SK-N-SH (cell line): ENCODE data around the gene KLHL7. TPM values are rescaled to one million over a fixed set of nuclear protein-coding genes. Genes with fewer than 3 reads are reported as not detected.
A peak's percentile ranks its signal among the peaks of the same experiment; 100 is the strongest.

ENCODE experiments used
- CTCF ChIA-PET: fragments of 300-600, 350-600 bp; formaldehyde crosslinking; extraction: SDS; loops from one replicate; lab custom pipeline; 2021; lab: Yijun Ruan, JAX
- POLR2A ChIA-PET: fragments of 350-600 bp; sonication (Branson Sonifier 250); formaldehyde crosslinking; extraction: SDS; loops from one replicate; lab custom pipeline; 2020; ENCODE audit warnings: antibody characterized with exemption, inconsistent platforms; lab: Yijun Ruan, JAX
- DNase-seq: peaks from one replicate; pipeline ENCODE4 v3.0.0; 2012
- H2AFZ ChIP-seq: fragments of 200-600 bp; sonication (generic); 2 replicates; pipeline ENCODE4 v1.8.1; 2016; ENCODE audit warnings: antibody characterized with exemption, mild to moderate bottlenecking, low read depth
- H3F3A ChIP-seq: fragments of 200-600 bp; sonication (generic); replicated peaks from 2 replicates; pipeline ENCODE3; 2016; ENCODE audit warnings: antibody characterized with exemption, mild to moderate bottlenecking; ENCODE audit not compliant: insufficient read depth
- H3K27ac ChIP-seq, 2 experiments: fragments of 200-500 bp in 1 of 2; fragments of 200-600 bp in 1 of 2; sonication (Bioruptor generic) in 1 of 2; sonication (generic), shearing (Covaris generic) in 1 of 2; 2 replicates each; pipeline versions ENCODE4 v1.5.1 to v1.6.1; 2014 to 2016; ENCODE audit warnings: low read depth in 2 of 2, inconsistent platforms in 1 of 2, low read length in 1 of 2, mild to moderate bottlenecking in 1 of 2, mixed read lengths in 1 of 2
- H3K27me3 ChIP-seq: fragments of 200-600 bp; sonication (generic), shearing (Covaris generic); 2 replicates; pipeline ENCODE4 v1.6.1; 2016; ENCODE audit warnings: mixed run types; ENCODE audit not compliant: insufficient read depth
- H3K36me3 ChIP-seq, 2 experiments: fragments of 200-500 bp in 1 of 2; fragments of 200-600 bp in 1 of 2; sonication (Bioruptor generic) in 1 of 2; sonication (generic) in 1 of 2; replicated peaks in 1 of 2; 2 replicates each; pipeline versions ENCODE3 to v1.5.1; 2014 to 2016; ENCODE audit warnings: low read length in 1 of 2, mild to moderate bottlenecking in 1 of 2; ENCODE audit not compliant: insufficient read depth in 2 of 2, control insufficient read depth in 1 of 2
- H3K4me1 ChIP-seq, 2 experiments: fragments of 200-500 bp in 1 of 2; fragments of 200-600 bp in 1 of 2; sonication (Bioruptor generic) in 1 of 2; sonication (generic), shearing (Covaris generic) in 1 of 2; 2 replicates each; pipeline versions ENCODE4 v1.5.1 to v1.6.1; 2014 to 2016; ENCODE audit warnings: low read depth in 1 of 2, low read length in 1 of 2, mixed run types in 1 of 2; ENCODE audit not compliant: insufficient read depth in 2 of 2, control insufficient read depth in 1 of 2
- H3K4me2 ChIP-seq: fragments of 200-600 bp; sonication (generic), shearing (Covaris generic); 2 replicates; pipeline ENCODE4 v1.6.1; 2017; ENCODE audit warnings: mixed run types
- H3K4me3 ChIP-seq, 2 experiments: fragments of 200-500 bp in 1 of 2; fragments of 200-600 bp in 1 of 2; sonication (Bioruptor generic) in 1 of 2; sonication (generic), shearing (Covaris generic) in 1 of 2; 2 replicates each; pipeline versions ENCODE4 v1.5.1 to v1.8.1; 2014 to 2016; ENCODE audit warnings: low read depth in 2 of 2, inconsistent platforms in 1 of 2, low read length in 1 of 2, mild to moderate bottlenecking in 1 of 2, mixed read lengths in 1 of 2, moderate library complexity in 1 of 2
- H3K79me2 ChIP-seq: fragments of 200-600 bp; sonication (generic); 2 replicates; pipeline ENCODE4 v1.8.1; 2017; ENCODE audit warnings: mild to moderate bottlenecking; ENCODE audit not compliant: insufficient read depth
- H3K9ac ChIP-seq: fragments of 200-600 bp; sonication (generic); 2 replicates; pipeline ENCODE4 v1.6.1; 2017; ENCODE audit warnings: mixed run types
- H3K9me2 ChIP-seq: fragments of 200-600 bp; sonication (generic); 2 replicates; pipeline ENCODE4 v1.6.1; 2017; ENCODE audit warnings: mixed run types
- H3K9me3 ChIP-seq: fragments of 200-600 bp; sonication (generic); 2 replicates; pipeline ENCODE4 v1.6.1; 2017; ENCODE audit warnings: mixed run types, mild to moderate bottlenecking, moderate library complexity
- H4K20me1 ChIP-seq: fragments of 200-600 bp; sonication (generic); 2 replicates; pipeline ENCODE4 v1.6.1; 2017; ENCODE audit warnings: mild to moderate bottlenecking, mixed run types; ENCODE audit not compliant: insufficient read depth
- CHD2 ChIP-seq: fragments of 150-350 bp; IDR thresholded peaks from 2 replicates; pipeline ENCODE4 v1.6.1; 2018; ENCODE audit warnings: low read length; ENCODE audit not compliant: partially characterized antibody
- CTCF ChIP-seq: fragments of 200-600 bp; sonication (generic); IDR thresholded peaks from 2 replicates; pipeline ENCODE4 v1.6.1; 2017; ENCODE audit warnings: antibody characterized with exemption, mild to moderate bottlenecking, moderate library complexity
- EP300 ChIP-seq, 2 experiments: IDR thresholded peaks; 2 replicates each; pipeline versions ENCODE4 v1.4.0 to v1.6.1; 2012; ENCODE audit warnings: borderline replicate concordance in 1 of 2, low read depth in 1 of 2, low read length in 1 of 2
- FOSL2 ChIP-seq: IDR thresholded peaks from 2 replicates; pipeline ENCODE4 v1.4.0; 2012; ENCODE audit warnings: low read depth, mild to moderate bottlenecking, moderate library complexity, borderline replicate concordance
- FOXM1 ChIP-seq: IDR thresholded peaks from 2 replicates; pipeline ENCODE4 v1.4.0; 2012; ENCODE audit warnings: low read depth, mild to moderate bottlenecking
- GATA2 ChIP-seq: sonication (generic); formaldehyde crosslinking; IDR thresholded peaks from 2 replicates; pipeline ENCODE4 v1.5.0; 2020; ENCODE audit warnings: mild to moderate bottlenecking, missing genetic modification reagents
- JUND ChIP-seq: IDR thresholded peaks from 2 replicates; pipeline ENCODE4 v1.4.0; 2012
- MAX ChIP-seq: IDR thresholded peaks from 2 replicates; pipeline ENCODE4 v1.4.0; 2012; ENCODE audit warnings: low read depth
- RAD21 ChIP-seq: IDR thresholded peaks from 2 replicates; pipeline ENCODE4 v1.6.1; 2012; ENCODE audit warnings: mild to moderate bottlenecking, low read length
- RCOR1 ChIP-seq: fragments of 150-350 bp; IDR thresholded peaks from 2 replicates; pipeline ENCODE4 v1.6.1; 2017; ENCODE audit warnings: antibody characterized with exemption, low read length
- RXRA ChIP-seq: IDR thresholded peaks from 2 replicates; pipeline ENCODE4 v1.4.0; 2012; ENCODE audit warnings: low read depth, mild to moderate bottlenecking, borderline replicate concordance
- SIN3A ChIP-seq: IDR thresholded peaks from 2 replicates; pipeline ENCODE4 v1.6.1; 2012; ENCODE audit warnings: low read depth, mild to moderate bottlenecking, low read length, moderate library complexity, borderline replicate concordance
- TAF1 ChIP-seq: IDR thresholded peaks from 2 replicates; pipeline ENCODE4 v1.6.1; 2012; ENCODE audit warnings: low read depth, mild to moderate bottlenecking, low read length, moderate library complexity, borderline replicate concordance
- TEAD4 ChIP-seq: IDR thresholded peaks from 2 replicates; pipeline ENCODE4 v1.4.0; 2012; ENCODE audit warnings: mild to moderate bottlenecking, borderline replicate concordance; ENCODE audit not compliant: insufficient read depth
- USF2 ChIP-seq: fragments of 150-350 bp; IDR thresholded peaks from 2 replicates; pipeline ENCODE4 v1.6.1; 2017; ENCODE audit warnings: antibody characterized with exemption, low read length, low read depth, borderline replicate concordance
- YY1 ChIP-seq: IDR thresholded peaks from 2 replicates; pipeline ENCODE4 v1.4.0; 2012; ENCODE audit warnings: low read depth, mild to moderate bottlenecking
- ZBTB33 ChIP-seq: IDR thresholded peaks from 2 replicates; pipeline ENCODE4 v1.4.0; 2012; ENCODE audit warnings: low read depth, borderline replicate concordance
- WGBS: methylation state at CpG from one replicate; pipeline ENCODE4 v1.1.6; 2017; ENCODE audit warnings: low lambda C conversion rate; 5-methylcytosine and 5-hydroxymethylcytosine counted together
- polyA plus RNA-seq, 3 experiments: library from polyadenylated mRNA; depleted of rRNA; stranded (reverse); fragments of >200 nt; gene quantifications; 2 replicates each; pipeline ENCODE4 v1.2.3, GENCODE V29; 2012

The KLHL7 gene
- polyA plus RNA-seq, 1 of the 3 experiments (the other 2 are of a cell fraction) = 30.8 TPM

- peak; percentile 88 for TF ChIP-seq MAX
- no peak for TF ChIP-seq RAD21
- no peak for TF ChIP-seq ZBTB33
- no peak for TF ChIP-seq TEAD4
- peak; percentile 97 for TF ChIP-seq SIN3A
- peak; percentile 92 for TF ChIP-seq TAF1
- no peak for TF ChIP-seq FOXM1
- 0 out of 2 replicates have a peak, but pooled peaks have one; percentile 27 for TF ChIP-seq YY1
- TF ChIP-seq GATA2 (CRISPR knock-in tag) = no peak
- TF ChIP-seq USF2 = no peak
These were observed at the start of gene KLHL7 (continued) for GRCh38 chr7:23105644-23106056.

GRCh38 chr7:23058408-23059096 lies 47.0 kb upstream of the KLHL7 start:
- Histone ChIP-seq H3K36me3 (no peaks in the 10 kb centered on the region), H3K79me2 (no peaks in the 10 kb centered on the region), H3K27ac (no peak overlapping the region), H3K27me3 (no peaks in the 10 kb centered on the region; the same call in 1 of the 2 replicates), H3F3A (no peaks in the 10 kb centered on the region), H4K20me1 (no peaks in the 10 kb centered on the region), H3K4me1 (no peaks in the 10 kb centered on the region), H3K9ac (no peak overlapping the region), H3K9me2 (no peaks in the 10 kb centered on the region), H2AFZ (no peak overlapping the region), H3K4me3 (no peak overlapping the region), H3K9me3 (no peaks in the 10 kb centered on the region)
- POLR2A ChIA-PET = no interaction called here
- DNase-seq = no peak
- CTCF ChIA-PET = interaction anchor here (0.9 to 9.6 kb wide), 4 partner anchors 9 to 500 kb away, joined by 3 to 268 read pairs (median 4); no protein-coding TSS in a partner anchor
- WGBS = 25% methylated on average over 6 of the region's 6 CpGs
- TF ChIP-seq TEAD4 (no peak), CHD2 (no peak), FOSL2 (no peak), JUND (no peak), RXRA (no peak), CTCF (no peak), SIN3A (no peak), EP300 (IDR thresholded peaks at IDR 0.05; ENCODE audit: borderline replicate concordance in 1 of 2, low read depth in 1 of 2, low read length in 1 of 2) (no peak), RCOR1 (no peak), TAF1 (no peak)
- TF ChIP-seq, all 33 proteins: peak for 0
- H3K4me2 ChIP-seq = no peak overlapping the region
